Right cardiac atrium (tissue), 5 donors: ENCODE results near the gene ST3GAL4. TPM values are rescaled to one million over a fixed set of nuclear protein-coding genes. Genes with fewer than 3 reads are reported as not detected.
A peak's percentile ranks its signal among the peaks of the same experiment; 100 is the strongest.

Experiments
- ATAC-seq, 2 donors: fragments of 200-7000 bp; cut with Tn5 transposase; one replicate each; pipeline versions ENCODE4 v1.8.0 to v1.9.1; 2020; ENCODE audit warnings: moderate library complexity in 2 of 2, mild to moderate bottlenecking in 1 of 2
- DNase-seq, 3 donors: peaks; one replicate each; pipeline ENCODE4 v3.0.0-alpha.2; 2020
- H3K27ac ChIP-seq: one replicate; pipeline ENCODE4 v1.5.1; 2013; ENCODE audit warnings: mild to moderate bottlenecking, low read length, control low read depth, moderate library complexity
- H3K27me3 ChIP-seq: one replicate; pipeline ENCODE4 v1.6.1; 2013; ENCODE audit not compliant: control insufficient read depth, insufficient read depth
- H3K4me1 ChIP-seq: one replicate; pipeline ENCODE4 v1.6.1; 2013; ENCODE audit warnings: low read length; ENCODE audit not compliant: control insufficient read depth, insufficient read depth
- H3K4me3 ChIP-seq: one replicate; pipeline ENCODE4 v1.5.1; 2013; ENCODE audit warnings: low read length, control low read depth
- H3K9me3 ChIP-seq: one replicate; pipeline ENCODE4 v1.6.1; 2013; ENCODE audit warnings: low read length; ENCODE audit not compliant: control insufficient read depth
- WGBS: extraction: QIAGEN DNeasy Blood & Tissue Kit; methylation state at CpG from one replicate; pipeline ENCODE4 v1.1.7; 2013; 5-methylcytosine and 5-hydroxymethylcytosine counted together
- intact Hi-C, 4 donors: fragments of 100-400 bp; cut with DNase I; formaldehyde crosslinking; loops; one replicate each; pipeline versions ENCODE4 v1.11.0 to v1.14.0; 2022 to 2023
- polyA plus RNA-seq: library from polyadenylated mRNA; stranded (reverse); fragments of 200-250 nt; gene quantifications from one replicate; pipeline ENCODE4 v1.2.3, GENCODE V29; 2013
- total RNA-seq, 4 donors: library from RNA; stranded (reverse); fragmentation: NEBNext Ultra II Directional; extraction: Animal tissue kit (Norgen Biotek cat#: 25700); gene quantifications; one replicate each; pipeline ENCODE4 v1.2.1, GENCODE V29; 2021
- donor health status: healthy with polysubstance abuse.
- donor health status: DM: no; HTN: yes; CAD: no.
- donor health status: DM: no; HTN: no; CAD: no.
- donor health status: DM: no; HTN: yes; CAD: no; lungs with severe emphysema.
- donor health status: DM: yes; HTN: yes; CAD: no.

Gene ST3GAL4
- total and polyA plus RNA-seq, 5 donors, result 57.3 to 96.9 (median 62.1) TPM

DNA sequence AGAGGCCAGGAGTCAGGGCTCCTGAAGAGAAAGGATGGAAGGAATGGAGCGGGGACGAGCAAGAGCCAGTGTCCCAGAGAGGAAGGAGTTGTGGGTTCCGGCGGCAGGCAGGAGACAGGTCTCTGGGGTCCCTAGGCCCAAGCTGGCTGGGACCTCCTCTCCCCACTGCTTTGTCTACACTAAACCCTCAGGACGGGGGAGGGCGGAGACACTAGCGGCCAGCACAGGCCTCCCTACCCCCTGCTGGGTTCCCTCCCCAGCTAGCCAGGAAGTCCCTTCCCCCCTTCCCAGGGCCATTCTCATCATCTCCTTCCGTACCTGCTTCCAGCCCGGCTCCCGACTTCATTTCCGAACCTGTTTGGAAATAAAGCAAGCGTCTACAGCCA lies 79.5 kb downstream of the ST3GAL4 start:
- Histone ChIP-seq H3K4me1 (peaks cover 15% of the 10 kb centered on the region), H3K9me3 (no peaks in the 10 kb centered on the region), H3K27ac (no peak overlapping the region), H3K4me3 (no peak overlapping the region), H3K27me3 (no peaks in the 10 kb centered on the region)
- ATAC-seq (no peak), DNase-seq (peak in 1 of 3 donors; percentile 45)
- WGBS, result 66% methylated on average over 12 of the region's 12 CpGs
- intact Hi-C loops, result loop anchor here in 1 of 4 donors (5.0 kb wide), 1 partner anchor 123 kb away; no protein-coding TSS in a partner anchor

DNA sequence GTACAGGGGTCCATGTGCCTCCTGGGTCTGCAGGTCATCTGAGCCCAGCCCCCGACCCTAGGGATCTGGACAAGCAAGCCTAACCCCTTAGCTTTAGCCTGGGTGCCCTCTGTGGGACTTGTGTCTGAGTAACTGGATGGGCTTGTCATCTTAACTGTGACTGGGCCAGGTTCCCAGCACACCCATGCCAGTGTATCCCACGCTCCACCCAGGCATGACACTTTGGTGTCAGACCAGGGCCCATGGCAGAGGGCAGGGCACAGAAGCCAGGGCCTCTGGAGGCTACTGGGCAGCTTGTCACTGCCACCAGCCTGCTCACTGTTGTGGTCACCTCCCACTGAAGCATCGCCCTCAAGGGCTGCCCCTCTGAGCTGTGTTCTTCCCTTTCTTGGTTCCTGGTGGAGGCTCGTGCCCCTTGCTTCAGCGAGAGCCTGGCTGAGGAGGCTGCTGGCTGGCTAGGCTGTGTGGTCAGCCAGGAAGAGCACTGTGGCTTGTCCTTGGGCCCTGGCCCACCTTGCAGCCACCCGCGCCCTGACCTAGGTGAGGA lies 80.8 kb downstream of the ST3GAL4 start:
- Histone ChIP-seq H3K9me3 (no peaks in the 10 kb centered on the region), H3K27me3 (no peaks in the 10 kb centered on the region), H3K4me3 (no peak overlapping the region), H3K27ac (peak overlapping the region; percentile 19), H3K4me1 (peaks cover 12% of the 10 kb centered on the region)
- intact Hi-C loops, result loop anchor here in 1 of 4 donors (5.0 kb wide), 1 partner anchor 124 kb away; no protein-coding TSS in a partner anchor
- WGBS, result 77% methylated on average over 7 of the region's 7 CpGs
- DNase-seq, result no peak
- no peak for ATAC-seq

DNA sequence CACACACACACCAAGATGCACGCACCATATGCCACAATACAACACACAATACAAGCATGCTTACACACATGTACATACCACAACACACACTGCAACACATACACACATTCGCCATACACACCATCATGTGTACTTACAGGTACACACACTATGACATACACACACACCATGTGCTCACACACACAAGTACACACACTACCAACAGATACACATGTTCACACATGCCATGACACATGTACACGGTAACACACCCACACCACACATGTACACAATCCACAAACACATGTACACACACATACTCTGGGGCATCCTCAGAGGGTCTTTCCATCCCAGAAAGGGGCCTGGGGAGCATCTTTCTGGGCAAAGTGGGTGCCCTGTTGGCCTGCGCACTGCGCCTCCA lies 82.2 kb downstream of the ST3GAL4 start:
- intact Hi-C loops, result loop anchor here in 1 of 4 donors (5.0 kb wide), 1 partner anchor 125 kb away; no protein-coding TSS in a partner anchor

DNA sequence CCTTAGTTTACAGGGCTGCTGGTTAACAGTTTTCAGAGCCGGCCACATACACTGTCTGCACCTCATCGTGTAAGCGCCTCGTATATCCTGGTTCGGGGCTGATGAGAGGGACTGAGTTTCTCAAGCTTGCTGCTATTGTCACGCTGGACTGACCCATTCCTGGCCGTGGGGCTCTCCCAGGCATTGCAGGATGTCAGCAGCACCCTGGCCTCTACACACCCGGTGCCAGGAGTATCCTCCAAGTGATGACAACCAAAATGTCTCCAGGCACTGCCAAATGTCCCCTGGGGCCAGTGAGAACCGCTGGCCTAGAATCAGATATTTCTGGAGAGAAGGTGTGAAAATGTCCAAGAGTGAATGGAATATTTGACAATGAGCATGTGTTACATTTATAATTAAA lies 82.8 kb downstream of the ST3GAL4 start:
- Histone ChIP-seq H3K4me1 (peaks cover 2% of the 10 kb centered on the region), H3K9me3 (no peaks in the 10 kb centered on the region), H3K27ac (peak overlapping the region; percentile 53), H3K27me3 (no peaks in the 10 kb centered on the region), H3K4me3 (no peak overlapping the region)
- 29% methylated on average over 9 of the region's 9 CpGs for WGBS
- peak; percentile 71 to 84 (median 83) for DNase-seq
- intact Hi-C loops, result loop anchor here in 1 of 4 donors (5.0 kb wide), 1 partner anchor 126 kb away; no protein-coding TSS in a partner anchor
- ATAC-seq, result peak; percentile 67 to 72

More for the DNA sequence above, 82.2 kb downstream of the ST3GAL4 start:
- 97% methylated on average over 5 of the region's 5 CpGs for WGBS
- Histone ChIP-seq H3K4me3 (no peak overlapping the region), H3K9me3 (no peaks in the 10 kb centered on the region), H3K27ac (peak overlapping the region; percentile 53), H3K4me1 (peaks cover 3% of the 10 kb centered on the region), H3K27me3 (no peaks in the 10 kb centered on the region)
- ATAC-seq, result no peak
- no peak for DNase-seq

DNA sequence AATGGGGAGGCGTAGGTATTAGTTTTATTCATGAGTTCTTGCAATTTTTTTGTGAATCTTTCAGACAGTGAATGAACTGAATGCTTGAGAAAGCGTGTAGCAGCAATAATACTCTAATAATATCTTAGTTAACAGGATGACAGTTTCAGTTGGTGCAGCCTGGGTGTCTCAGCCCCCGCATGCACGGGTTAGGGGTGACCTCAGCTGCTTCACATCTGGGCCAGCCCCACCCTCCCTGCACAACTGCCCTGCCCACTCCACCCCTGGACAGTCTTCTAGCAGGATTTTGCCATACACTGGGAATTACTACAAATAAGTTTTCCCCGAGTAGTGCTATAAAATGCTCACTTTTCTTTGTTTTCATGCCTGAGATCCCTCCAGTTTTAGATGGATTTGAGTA lies 83.2 kb downstream of the ST3GAL4 start:
- Histone ChIP-seq H3K9me3 (no peaks in the 10 kb centered on the region), H3K4me1 (no peaks in the 10 kb centered on the region), H3K4me3 (no peak overlapping the region), H3K27ac (no peak overlapping the region), H3K27me3 (no peaks in the 10 kb centered on the region)
- ATAC-seq (peak; percentile 23 to 34), DNase-seq (peak in 2 of 3 donors; percentile 35 to 67)
- WGBS, result 35% methylated on average over 5 of the region's 5 CpGs
- intact Hi-C loops, result loop anchor here in 1 of 4 donors (5.0 kb wide), 1 partner anchor 126 kb away; no protein-coding TSS in a partner anchor

DNA sequence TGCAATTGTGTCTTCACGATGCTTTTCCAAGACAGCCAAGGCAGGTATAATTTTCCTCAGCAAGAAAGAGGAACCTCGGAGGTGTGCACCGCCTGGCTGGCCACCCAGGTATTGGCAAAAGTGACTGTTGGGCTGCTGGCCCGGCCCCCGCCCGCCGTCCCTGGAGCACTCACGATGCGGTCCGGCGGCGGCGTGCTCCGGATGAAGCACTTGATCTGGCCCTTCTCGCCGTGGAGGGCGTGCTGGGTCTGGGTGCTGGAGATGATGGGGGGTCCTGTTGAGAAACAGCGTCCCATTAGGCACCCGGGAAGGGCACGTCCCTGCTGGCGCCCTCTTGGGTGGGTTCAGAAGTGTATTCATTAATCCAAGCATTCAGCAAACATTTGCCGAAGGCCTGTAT lies 84.8 kb downstream of the ST3GAL4 start:
- DNase-seq, result peak in 1 of 3 donors; percentile 63
- Histone ChIP-seq H3K9me3 (no peaks in the 10 kb centered on the region), H3K27me3 (no peaks in the 10 kb centered on the region), H3K4me1 (no peaks in the 10 kb centered on the region), H3K27ac (no peak overlapping the region), H3K4me3 (no peak overlapping the region)
- no peak for ATAC-seq
- 71% methylated on average over 22 of the region's 22 CpGs for WGBS
- intact Hi-C loops, result loop anchor here in 3 of 4 donors (2.0 to 10.0 kb wide), 6 partner anchors 37 to 907 kb away; no protein-coding TSS in a partner anchor

DNA sequence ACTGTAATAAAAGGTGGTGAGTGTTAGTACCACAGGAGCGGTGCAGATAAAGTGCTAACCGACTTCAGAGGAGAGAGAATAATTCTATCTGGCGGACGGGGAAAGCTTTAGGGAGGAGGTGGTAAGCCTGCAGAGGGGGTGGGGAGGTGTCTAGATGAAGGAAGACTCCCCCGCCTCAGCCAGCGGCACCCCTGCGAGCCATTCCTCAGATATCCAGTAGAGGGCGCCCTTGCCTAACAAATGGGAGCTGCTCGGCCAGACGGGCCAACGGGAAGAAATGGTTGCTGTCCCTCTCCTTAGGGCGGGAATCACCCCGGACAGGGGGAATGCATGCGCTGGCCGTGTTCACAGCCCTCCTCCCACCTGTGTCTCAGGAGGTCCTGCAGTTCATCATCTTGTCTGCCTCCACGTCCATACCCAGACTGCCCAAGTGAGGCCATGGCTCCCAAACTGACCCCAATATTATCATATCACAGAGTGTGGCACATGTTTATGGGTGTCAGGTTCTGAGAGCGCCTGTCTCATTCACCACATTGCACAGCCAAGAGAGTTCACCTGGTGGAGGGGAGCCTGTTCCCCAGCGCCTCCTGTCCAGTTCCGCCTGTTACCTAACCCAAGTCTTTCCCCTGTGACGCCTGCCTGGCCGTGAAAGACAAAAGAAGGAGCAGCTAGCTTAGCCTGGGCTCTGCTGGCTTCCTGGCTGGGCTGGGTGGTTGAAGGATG lies 85.5 kb downstream of the ST3GAL4 start:
- no peak overlapping the region for H3K4me3 ChIP-seq
- 21% methylated on average over 21 of the region's 21 CpGs for WGBS
- no peak overlapping the region for H3K27ac ChIP-seq
- DNase-seq (peak; percentile 76 to 91 (median 90)), ATAC-seq (peak; percentile 48 to 73)
- H3K27me3 ChIP-seq, result no peaks in the 10 kb centered on the region
- H3K9me3 ChIP-seq, result no peaks in the 10 kb centered on the region
- H3K4me1 ChIP-seq, result no peaks in the 10 kb centered on the region
- intact Hi-C loops, result loop anchor here (1.0 to 10.0 kb wide), 7 partner anchors 36 to 906 kb away; no protein-coding TSS in a partner anchor

DNA sequence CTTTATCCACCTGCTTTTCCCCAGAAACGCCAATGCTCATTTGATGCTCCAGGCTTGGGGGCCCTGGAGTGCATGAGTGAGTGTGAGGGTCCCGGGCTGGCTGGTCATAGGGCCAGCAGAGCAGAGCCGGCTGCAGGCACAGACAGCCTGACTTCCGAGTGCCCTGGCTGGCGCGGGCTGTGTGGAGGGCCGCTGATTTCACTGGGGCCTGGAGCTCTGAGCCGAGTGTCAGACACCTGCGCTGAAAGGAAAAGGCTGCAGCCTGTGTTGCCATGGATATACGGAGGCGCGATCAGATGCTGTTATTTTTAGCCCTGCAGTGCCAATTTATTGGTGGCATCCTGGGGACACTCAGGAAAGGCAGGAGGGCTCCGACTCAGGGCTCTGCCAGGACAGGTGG lies 87.6 kb downstream of the ST3GAL4 start:
- Histone ChIP-seq H3K27ac (no peak overlapping the region), H3K27me3 (no peaks in the 10 kb centered on the region), H3K9me3 (no peaks in the 10 kb centered on the region), H3K4me1 (no peaks in the 10 kb centered on the region), H3K4me3 (no peak overlapping the region)
- ATAC-seq (no peak), DNase-seq (peak in 1 of 3 donors; percentile 49)
- WGBS, result 62% methylated on average over 13 of the region's 13 CpGs
- intact Hi-C loops, result loop anchor here in 3 of 4 donors (5.0 to 10.0 kb wide), 5 partner anchors 34 to 904 kb away; no protein-coding TSS in a partner anchor

DNA sequence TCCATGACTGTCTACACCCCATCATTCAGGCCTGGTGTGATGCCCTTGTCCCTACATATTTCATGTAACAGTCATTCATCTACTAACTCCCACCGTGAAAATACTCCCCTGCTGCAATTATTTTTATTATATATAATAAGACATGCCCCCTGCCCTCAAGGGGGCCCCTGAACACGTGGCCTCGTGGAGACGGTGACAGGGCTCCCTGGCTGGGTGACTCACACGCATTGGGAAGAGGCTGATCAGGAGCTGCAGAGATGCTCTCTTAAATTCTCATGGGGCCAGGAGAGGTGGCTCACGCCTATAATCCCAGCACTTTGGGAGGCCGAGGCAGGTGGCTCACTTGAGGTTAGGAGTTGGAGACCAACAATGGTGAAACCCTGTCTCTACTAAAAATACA lies 88.6 kb downstream of the ST3GAL4 start:
- Histone ChIP-seq H3K4me1 (no peaks in the 10 kb centered on the region), H3K9me3 (no peaks in the 10 kb centered on the region), H3K27me3 (no peaks in the 10 kb centered on the region), H3K4me3 (no peak overlapping the region), H3K27ac (no peak overlapping the region)
- intact Hi-C loops, result loop anchor here in 3 of 4 donors (5.0 to 10.0 kb wide), 5 partner anchors 33 to 903 kb away; no protein-coding TSS in a partner anchor
- 83% methylated on average over 7 of the region's 7 CpGs for WGBS
- DNase-seq (no peak), ATAC-seq (no peak)

DNA sequence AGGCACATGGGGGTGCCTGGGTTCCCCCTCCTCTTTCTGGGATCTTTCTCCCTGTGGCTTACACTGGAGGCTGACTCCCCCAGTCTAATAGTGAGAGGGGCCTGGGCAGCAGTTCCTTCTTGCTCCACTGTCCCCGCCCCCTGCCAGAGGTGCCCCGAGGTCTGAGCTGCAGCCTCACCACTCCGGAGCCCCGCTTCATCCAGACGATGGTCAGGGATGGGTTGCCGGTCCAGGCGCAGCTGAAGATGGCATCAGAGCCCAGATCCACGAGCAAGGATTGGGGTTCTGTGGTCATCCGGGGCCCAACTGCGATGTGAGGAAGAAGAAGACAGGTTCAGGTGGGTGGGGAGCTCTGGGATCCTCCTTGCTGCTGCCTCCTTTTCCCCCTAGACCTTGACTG lies 91.1 kb downstream of the ST3GAL4 start:
- DNase-seq, result peak in 1 of 3 donors; percentile 54
- no peaks in the 10 kb centered on the region for H3K4me1 ChIP-seq
- no peak overlapping the region for H3K27ac ChIP-seq
- 81% methylated on average over 10 of the region's 10 CpGs for WGBS
- H3K27me3 ChIP-seq, result no peaks in the 10 kb centered on the region
- no peak for ATAC-seq
- no peak overlapping the region for H3K4me3 ChIP-seq
- no peaks in the 10 kb centered on the region for H3K9me3 ChIP-seq
- intact Hi-C loops, result loop anchor here in 1 of 4 donors (10.0 kb wide), 1 partner anchor 898 kb away; no protein-coding TSS in a partner anchor

DNA sequence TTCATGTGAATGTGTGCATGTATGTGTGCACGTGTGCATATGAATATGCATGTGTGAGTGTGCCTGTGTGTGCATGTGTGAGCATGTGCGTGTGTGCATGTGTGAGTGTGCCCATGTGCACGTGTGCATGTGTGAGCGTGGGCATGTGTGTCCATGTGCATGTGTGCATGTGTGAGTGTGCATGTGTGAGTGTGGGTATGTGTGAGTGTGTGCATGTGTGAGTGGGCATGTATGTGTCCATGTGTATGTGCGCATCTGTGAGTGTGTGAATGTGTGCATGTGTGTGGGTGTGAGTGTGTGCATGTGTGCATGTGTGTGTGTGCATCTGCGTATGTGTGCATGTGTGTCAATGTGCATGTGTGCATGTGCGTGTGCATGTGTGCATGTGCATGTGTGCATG lies 94.7 kb downstream of the ST3GAL4 start:
- no peak for ATAC-seq
- no peak for DNase-seq
- intact Hi-C loops, result no loop called here
- H3K4me3 ChIP-seq, result no peak overlapping the region
- WGBS, result 90% methylated on average over 7 of the region's 7 CpGs
- H3K4me1 ChIP-seq, result no peaks in the 10 kb centered on the region
- H3K27ac ChIP-seq, result no peak overlapping the region
- no peaks in the 10 kb centered on the region for H3K27me3 ChIP-seq
- no peaks in the 10 kb centered on the region for H3K9me3 ChIP-seq
